NCI-H2196 (cell line): Measurements from ENCODE around the gene TWIST2.

Experiments used
- DNase-seq: peaks from one replicate; lab custom pipeline; 2025; ENCODE audit not compliant: unreplicated experiment; lab: John Stamatoyannopoulos, UW

The TWIST2 gene

DNA sequence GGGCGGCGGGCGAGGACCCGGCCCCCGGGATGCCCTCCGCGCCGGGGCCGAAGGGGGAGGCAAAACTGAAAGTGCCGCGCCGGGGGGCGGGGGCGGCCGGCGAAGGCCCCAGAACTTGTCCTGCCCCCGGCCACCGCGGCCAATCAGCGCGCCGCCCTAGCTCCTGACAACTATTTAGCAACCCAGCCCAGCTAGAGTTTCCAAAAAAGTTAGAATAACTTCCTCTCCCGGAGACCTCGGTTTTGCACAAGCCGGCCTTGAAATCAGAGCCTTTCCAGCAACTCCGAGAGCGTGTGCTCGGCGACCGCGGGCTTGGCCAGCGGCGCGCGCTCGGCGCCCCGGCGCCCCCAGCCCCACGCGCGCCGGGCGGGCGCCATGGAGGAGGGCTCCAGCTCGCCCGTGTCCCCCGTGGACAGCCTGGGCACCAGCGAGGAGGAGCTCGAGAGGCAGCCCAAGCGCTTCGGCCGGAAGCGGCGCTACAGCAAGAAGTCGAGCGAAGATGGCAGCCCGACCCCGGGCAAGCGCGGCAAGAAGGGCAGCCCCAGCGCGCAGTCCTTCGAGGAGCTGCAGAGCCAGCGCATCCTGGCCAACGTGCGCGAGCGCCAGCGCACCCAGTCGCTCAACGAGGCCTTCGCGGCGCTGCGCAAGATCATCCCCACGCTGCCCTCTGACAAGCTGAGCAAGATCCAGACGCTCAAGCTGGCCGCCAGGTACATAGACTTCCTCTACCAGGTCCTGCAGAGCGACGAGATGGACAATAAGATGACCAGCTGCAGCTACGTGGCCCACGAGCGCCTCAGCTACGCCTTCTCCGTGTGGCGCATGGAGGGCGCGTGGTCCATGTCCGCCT, at the start of gene TWIST2:
Gene TWIST2, plus strand, starts transcription at position 245 of the 850 bp plus-strand sequence. Its CDS starts 131 bp downstream, at position 376.
- no peak for DNase-seq

DNA sequence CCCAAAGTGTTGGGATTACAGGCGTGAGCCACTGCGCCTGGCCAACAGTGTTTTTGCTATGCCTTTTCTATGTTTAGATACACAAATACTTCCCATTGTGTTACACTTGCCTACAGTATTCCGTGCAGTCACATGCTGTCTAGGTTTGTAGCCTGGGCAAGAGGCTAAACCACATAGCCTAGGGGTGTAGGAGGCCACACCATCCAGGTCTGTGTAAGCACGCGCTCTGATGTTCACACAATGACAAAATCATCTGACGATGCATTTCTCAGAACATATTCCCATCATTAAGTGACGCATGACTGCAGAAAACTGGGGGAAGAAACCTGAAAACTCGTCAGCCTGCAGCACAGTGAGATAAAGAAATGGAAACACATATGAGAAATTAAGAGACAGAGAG, 46.1 kb upstream of the TWIST2 start:
- no peak for DNase-seq

DNA sequence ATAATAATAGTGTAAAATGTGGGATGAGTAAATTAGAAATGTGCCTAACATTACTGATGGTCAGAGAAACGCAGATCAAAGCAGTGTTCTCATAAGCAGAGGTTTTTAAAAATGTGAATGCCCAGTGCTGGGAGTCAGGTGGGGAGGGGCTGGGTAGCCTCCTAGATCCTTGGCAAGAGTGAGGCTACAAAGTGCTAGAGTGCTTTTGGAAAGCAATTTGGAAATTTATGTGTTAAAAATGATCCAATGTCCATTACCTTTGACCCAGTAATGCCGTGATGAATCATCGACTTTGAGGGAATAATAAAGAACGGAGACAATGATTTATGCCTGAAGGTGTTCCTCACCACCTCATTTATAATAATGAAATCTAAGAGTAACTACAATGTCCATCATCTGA, 44.9 kb upstream of the TWIST2 start:
- no peak for DNase-seq

DNA sequence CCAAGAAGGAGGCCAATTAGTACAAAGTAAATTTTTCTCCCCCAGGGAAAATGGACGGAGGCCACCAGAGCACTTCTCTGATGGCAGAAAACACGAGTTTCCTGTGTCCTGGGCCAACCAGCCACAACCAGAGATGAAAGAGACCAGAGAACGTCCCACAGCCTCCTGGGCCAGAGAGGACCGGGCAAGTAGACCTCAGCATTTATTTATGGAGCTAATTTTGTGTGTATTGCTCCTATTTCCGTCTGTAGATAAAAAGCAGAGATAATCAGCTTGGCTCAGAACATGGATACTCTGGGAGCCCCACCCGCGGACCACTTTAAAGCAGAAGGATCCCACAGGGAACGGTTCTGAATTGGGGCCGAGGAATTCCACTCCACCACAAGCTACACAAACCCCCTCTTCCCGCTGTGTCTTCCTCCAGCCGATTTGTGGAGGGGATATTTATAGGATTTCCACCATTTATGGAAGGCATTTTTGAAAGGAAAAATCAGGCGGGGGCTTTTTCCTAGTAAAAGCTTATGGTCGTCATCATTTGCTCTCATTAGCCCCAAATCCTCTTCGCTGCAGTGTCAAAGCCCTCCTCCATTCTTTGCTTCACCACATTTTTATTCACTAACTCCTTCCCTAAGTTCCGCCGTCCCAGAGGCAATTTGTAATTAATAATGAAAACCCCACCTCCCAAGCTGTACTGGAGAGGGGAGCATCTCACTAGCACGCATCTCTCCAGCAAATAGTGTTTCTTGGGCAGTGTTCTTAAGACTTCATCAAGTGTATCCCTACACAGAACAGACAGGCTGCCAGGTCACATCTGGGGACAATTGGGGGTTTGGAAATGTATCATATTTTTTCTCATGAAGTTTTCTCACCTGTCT, 43.7 kb upstream of the TWIST2 start:
- DNase-seq, result no peak

DNA sequence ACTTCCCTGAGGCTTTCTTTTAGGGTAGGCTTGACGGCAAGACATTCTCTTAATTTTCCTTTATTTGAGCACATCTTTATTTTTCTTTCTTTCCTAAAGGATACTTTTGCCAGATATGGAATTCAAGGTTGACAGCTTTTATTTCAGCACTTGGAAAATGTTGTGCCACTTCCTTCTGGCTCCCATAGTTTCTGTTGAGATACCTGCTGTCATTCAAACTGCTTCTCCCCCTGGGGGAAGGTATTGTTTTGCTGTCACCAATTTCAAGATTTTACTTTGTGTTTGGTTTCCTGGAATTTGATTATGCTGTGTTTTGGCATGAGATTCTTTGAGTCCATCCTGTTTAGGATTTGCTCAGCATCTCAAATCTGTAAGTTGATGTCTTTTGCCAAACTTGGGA, 39.1 kb upstream of the TWIST2 start:
- no peak for DNase-seq

DNA sequence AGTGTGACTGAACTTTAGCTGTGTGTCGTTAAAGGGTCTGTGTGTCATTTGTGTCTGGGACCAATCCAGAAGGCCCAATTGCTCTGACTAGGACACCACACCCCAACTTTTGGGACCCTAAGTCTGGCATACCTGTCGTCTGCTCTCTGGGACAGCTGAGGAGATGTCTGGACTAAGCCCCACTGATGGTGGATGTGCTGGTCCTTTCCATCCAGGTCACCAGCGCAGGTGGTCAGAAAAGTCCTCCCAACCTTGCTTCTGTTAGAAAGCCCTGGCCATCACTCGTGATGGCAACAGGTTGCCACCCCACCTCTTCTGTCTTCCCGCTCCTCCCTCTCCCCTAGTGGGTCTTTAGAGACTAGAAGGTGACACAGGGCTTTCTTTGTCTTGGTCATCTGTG, 37.6 kb upstream of the TWIST2 start:
- DNase-seq, result no peak

DNA sequence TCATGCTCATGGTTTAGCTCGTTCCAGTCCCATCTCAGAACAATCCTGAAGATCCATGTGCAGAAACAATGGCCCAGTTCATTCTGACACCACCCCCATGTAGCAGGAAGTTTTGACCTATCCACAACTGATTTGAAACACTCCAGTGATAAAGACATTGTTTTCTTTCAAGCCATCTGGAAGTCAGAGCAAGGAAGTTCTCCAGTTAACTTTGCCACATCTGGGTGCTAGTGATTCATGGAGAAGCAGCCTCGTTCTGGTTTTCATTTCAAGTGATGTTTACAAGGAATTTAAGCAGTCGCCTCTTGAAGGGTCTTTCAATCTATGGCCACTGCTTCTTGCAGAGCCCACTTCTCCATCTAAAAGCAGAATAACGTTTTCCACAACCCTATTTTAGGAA, 36.6 kb upstream of the TWIST2 start:
- DNase-seq, result no peak

DNA sequence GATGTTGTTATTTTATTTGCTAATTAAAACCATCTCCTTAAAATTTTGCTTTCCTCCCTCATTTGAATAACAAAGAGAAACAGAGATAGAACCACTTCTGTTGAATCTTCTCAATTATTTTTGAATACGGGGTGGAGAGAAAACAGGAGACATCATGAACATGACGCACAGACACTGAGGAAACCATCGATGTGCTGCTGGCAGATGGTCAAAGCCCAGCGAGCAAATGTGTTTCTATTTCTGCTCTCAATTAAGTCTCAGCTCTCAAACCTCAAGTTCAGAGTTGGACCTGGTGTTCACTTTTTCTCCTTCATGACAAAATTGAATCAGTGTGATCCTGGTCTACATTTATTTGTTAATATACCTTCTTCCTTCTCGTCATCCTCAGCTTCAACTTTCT, 36.1 kb upstream of the TWIST2 start:
- DNase-seq, result no peak

DNA sequence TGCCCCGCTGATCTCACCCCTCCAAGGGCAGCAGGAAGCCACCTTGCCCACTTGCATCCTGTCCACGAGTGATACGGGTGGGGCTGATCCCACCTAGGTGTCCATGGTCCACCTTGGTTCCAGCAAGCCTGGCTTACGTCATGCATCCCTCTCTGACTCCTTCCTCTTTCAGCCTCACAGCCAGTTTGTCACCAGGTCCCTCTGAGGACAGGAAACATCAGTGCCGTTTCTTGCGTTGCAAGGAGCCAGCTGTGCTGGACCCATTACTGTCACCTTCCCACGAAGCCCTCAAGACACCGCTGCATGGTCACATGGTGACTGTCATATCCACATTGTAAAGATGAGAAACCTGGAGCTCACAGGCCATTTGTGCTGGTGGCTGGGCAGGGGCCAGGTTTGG, 34.8 kb upstream of the TWIST2 start:
- DNase-seq, result no peak

DNA sequence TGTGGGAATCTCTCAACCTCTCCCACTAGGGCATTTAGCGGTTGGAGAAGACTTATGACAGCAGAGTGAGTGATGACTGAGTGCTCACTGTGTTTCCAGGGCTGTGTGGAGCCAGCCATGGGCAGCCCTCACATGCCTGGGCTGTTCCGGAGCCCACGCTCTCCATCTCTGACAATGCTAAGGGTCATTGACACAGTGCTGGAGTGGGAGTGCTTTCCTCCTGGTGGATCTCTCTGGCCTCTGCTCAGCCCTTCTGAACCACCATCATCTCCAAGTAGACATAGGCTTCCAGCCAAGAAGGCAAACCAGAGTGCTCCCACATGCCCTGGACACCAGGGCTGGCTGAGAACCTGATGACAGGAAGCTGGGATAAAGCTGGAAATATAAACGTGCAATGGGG, 33.1 kb upstream of the TWIST2 start:
- DNase-seq, result no peak

DNA sequence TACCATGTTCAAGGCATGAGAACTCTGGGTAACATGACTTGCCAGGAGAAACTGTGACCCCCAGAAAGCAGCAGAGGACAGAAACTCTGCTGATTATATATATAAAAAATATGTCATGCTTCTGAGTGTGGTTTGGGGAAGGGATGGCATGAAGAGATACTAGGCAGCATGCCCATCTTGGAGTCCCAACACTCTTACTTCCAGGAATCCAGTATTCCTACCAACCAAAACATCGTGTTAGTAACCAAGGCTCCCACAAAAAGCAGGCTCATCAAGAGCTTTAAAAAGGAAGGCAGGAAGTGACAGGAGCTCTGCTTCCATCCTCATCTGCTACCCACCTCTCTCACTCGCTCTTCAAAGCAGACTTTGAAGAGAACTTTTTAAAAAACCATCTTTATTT, 31.6 kb upstream of the TWIST2 start:
- DNase-seq, result no peak

DNA sequence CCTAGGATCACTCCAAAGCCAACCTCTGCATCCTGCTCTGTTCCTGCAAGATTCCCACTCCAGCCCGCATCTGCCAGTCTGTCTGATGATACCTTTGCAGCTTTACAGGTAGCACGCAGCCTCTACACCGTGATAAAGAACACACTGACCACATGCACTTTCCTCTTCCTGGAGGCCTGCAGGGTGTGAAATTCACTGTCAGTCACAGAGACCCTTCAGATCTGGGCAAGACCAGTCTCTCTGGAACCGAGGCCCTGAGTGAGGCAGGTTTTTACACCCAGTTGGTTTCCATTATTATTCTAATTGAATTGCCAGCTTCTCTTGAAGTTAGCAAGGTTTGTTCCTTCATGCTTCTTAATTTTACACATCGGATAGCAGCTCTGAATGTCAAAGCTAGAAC, 30.5 kb upstream of the TWIST2 start:
- no peak for DNase-seq

DNA sequence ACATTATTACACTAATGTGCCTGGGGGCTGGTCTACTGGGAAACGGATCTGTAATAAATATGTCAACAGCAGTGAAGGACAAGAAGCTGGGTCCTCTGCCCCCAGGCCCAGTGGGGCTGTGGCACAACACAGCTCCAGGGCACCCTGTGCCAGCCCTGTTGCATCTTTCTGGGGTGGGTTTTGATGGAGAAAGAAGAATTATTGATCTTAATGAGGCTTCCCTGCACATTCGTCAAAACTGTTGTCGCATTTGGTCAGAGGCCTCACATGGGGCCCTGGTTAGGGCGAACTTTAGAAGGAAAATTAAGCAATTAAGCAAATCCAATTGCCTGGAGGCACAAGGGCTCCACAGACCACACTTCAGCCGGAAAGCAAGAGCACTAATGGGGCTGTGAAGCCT, 30.0 kb upstream of the TWIST2 start:
- no peak for DNase-seq

DNA sequence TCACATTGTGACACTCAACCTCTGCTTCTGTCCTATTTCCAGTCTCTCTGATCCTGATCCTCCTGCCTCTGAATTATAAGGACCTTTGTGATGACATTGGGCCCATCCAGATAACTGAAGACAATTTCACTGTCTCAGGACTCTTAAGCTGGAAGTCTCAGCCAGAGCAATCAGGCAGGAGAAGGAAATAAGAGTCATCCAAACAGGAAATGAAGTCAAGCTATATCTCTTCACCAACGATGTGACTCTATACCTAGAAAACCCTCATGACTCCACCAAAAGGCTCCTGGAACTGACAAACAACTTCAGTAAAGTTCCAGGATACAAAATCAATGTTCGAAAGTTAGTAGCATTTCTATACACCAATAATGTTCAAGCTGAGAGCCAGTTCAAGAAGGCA, 29.3 kb upstream of the TWIST2 start:
- DNase-seq, result no peak

DNA sequence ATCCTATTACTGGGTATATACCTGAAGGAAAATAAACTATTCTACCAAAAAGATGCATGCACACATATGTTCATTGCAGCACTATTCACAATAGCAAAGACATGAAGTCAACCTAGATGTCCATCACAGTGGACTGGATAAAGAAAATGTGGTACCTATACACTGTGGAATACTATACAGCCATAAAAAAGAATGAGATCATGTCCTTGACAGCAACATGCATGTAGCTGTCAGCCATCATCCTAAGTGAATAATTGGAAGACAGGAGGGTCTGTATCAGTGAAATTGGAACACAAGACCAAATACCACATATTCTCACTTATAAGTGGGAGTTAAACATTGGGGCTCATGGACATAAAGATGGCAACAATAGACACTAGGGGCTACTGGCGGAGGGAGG, 27.7 kb upstream of the TWIST2 start:
- no peak for DNase-seq

DNA sequence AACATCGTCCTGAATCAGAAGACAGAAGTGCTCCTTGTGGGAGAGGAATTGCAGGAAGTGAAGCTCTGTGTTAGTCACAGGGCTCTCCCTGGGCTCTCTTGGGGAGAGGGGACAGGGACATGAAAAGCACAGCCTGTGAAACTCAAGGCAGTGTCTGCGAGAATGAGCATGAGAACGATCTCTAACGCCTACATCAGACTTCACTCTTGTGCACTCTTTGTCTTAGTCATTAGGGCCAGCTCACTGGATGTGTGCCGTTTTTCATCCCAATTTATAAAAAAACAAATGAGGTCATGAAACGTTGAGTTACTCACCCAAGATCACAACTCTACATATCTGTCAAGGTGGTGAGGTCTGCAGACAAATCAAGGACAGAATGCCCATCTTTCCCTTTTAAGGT, 27.0 kb upstream of the TWIST2 start:
- DNase-seq, result no peak

DNA sequence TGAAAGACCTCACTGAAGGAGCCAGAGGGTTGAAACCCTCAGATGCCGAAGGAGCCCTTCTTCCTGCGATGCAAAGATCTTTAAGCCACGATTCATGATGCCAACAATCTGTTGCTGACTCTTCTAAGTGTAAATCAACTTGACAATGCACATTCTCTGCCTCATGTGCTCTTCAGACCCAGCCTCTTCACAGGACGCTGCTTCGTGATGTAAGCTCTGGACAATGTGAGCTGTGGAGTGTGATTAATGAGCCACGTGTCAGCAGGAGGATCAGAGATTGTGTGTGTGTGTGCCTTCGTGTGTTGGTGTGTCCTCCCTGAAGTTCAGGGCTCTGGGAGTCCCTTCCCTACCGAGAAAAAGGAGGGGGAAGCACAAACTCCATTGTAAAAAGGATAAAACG, 26.5 kb upstream of the TWIST2 start:
- DNase-seq, result no peak

DNA sequence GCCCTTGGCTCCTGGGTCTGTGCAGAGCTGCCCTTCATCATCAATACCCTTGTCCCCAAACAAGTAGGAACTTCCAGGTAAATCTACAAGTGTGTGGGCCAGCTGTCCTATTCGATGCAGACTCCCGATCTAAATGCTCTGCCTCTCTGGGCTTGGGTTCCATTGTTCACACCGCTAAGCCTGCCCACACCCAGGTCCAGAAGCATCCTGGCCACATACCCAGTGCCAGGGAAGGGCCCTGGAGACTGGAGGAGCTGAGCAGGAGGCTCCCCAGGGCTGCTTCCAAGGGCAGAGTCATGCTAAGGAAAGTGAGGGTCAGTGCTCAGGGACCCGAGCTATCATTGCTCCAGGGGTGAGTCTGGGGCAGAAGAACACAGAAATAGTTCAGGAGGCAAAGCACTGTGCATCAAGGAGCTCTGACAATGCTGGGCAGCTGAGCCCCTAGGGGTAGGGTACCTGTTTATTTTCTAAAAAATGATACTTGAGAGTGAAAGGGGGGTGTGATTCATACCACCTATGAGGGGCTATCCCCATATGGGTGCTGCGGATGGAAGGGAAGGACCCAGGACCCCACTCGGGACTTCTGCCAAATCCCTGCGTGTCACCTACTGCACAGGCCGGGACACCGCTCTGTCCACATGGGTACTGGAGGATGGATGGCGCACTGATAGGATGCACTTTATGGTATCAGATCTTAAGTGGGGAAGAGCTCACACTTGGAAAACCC, 25.8 kb upstream of the TWIST2 start:
- no peak for DNase-seq

DNA sequence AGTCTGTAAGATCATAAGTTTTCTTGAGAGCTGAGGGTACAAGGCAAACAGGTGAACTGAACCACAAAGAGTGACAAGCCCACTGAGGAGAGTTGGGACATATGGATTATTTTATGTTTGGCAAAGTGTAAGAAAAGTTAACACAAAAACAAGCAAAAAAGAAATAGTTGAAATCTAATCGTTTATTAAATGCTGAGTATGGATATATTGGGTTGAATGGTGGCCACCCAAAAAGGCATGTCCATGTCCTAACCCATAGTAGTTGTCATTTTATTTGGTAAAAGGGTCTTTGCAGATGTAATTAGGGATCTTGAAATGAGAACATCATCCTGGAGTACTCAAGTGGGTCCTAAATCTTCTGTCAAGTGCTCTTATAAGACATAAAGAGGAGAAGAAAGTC, 24.9 kb upstream of the TWIST2 start:
- no peak for DNase-seq

DNA sequence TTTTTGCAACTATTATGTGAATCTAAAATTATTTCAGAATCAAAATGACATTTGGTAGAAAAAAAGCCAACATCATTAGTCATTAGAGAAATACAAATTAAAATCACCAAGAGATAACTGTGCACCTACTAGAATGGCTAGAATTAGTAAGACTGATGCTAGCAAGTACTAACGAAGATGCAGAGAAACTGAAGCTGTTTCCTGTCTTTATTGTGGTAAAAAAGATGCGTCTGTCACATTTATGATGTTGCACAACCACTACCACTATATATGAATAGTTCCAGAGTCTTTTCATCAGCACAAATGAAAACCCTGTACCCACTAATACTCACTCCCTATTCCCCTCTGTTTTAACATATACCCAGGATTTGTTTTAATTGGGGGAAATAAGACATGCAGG, 16.7 kb upstream of the TWIST2 start:
- DNase-seq, result no peak

DNA sequence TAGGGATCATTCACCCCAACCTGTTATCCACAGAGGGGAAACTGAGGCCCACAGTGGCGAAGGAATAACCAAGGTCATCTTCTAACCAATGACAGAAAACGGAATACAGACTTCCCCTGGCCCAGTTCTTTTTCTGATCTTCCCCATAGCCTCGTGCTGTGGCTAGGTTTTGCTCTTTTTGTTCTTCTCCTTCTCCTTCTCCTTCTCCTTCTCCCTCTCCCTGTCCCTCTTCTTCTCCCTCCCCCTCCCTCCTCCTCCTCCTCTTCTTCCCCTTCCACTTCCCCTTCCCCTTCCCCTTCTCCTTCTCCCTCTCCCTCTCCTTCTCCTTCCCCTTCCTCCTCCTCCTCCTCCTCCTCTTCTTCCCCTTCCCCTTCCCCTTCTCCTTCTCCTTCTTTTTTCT, 12.9 kb upstream of the TWIST2 start:
- no peak for DNase-seq
